IPS-18c (cell line): Measurements from ENCODE around the gene ORM2.

ENCODE experiments used
- H3K4me3 ChIP-seq: 2 replicates; pipeline ENCODE4 v1.7.0; 2013; ENCODE audit warnings: low read depth, mild to moderate bottlenecking, low read length, moderate library complexity; ENCODE audit not compliant: insufficient read depth
- H3K9me3 ChIP-seq: one replicate; pipeline ENCODE4 v1.6.1; 2013; ENCODE audit warnings: mild to moderate bottlenecking, low read length, moderate library complexity; ENCODE audit not compliant: control insufficient read depth, insufficient read depth

Gene ORM2

GRCh38 chr9:114350636-114351401, 21.1 kb downstream of the ORM2 start:
- Histone ChIP-seq H3K4me3 (no peak overlapping the region), H3K9me3 (no peaks in the 10 kb centered on the region)

- Histone ChIP-seq H3K4me3 (no peak overlapping the region), H3K9me3 (no peaks in the 10 kb centered on the region)
These were observed 22.3 kb downstream of the ORM2 start for GRCh38 chr9:114351932-114352331.

DNA sequence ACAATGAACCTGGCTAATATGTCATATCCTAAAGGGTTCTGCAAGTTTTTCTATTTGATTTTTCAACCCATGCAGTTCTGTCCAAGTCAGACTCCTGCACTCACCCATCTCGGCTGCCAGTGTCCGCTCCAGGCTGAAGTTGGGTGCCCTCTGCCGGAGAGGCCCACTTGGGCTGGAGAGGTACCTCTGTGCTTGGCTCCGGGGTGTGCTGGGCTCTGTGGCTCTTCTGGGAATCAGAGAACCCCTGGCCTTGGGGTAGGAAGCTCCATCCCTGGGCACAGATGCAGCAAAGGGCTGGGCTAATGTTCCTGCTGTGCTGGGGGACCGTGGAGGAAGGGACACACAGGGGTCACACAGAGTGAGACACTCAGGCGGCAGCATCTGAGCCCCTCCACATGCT, 26.2 kb downstream of the ORM2 start:
- Histone ChIP-seq H3K9me3 (no peaks in the 10 kb centered on the region), H3K4me3 (no peak overlapping the region)

DNA sequence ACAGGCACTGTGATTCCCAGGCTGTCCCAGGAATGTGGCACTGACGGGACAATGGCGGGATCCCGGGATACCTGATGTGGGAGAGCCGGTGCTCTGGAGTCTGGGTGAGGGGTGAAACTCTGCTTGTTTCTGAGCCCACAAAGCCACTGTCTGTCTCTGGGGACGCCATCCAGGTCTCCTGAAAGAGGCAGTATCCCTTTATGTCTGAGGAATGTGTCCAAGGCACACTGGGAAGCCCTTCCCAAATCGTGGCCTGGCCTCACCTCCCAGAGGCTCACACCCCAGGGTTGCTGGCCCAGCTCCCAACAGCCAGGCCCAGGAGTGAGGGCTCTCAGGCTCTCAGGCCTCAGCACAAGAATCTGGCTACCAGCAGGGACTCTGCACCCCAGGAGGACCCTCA, 27.1 kb downstream of the ORM2 start:
- no peak overlapping the region for H3K4me3 ChIP-seq
- H3K9me3 ChIP-seq: no peaks in the 10 kb centered on the region

DNA sequence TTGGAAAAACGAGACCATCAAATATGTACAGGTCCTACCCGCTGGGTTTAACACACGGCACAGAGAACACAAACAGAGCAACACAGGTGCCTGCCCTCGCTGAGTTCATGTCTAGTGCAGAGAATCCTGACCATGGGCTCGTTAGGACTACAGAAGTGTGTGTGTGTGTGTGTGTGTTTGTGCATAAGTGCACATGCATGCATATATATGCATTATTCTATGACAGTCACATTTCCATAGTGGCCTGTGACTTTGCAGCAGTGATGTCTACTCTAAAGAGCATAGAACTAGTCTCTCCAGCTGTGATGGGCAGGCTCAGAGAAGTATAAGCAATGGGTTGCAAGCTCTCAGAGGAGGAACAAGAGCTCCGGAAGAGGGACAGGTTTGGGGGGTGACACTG, 27.7 kb downstream of the ORM2 start:
- no peaks in the 10 kb centered on the region for H3K9me3 ChIP-seq
- H3K4me3 ChIP-seq: no peak overlapping the region

GRCh38 chr9:114357911-114358328, 28.3 kb downstream of the ORM2 start:
- Histone ChIP-seq H3K4me3 (no peak overlapping the region), H3K9me3 (no peaks in the 10 kb centered on the region)

DNA sequence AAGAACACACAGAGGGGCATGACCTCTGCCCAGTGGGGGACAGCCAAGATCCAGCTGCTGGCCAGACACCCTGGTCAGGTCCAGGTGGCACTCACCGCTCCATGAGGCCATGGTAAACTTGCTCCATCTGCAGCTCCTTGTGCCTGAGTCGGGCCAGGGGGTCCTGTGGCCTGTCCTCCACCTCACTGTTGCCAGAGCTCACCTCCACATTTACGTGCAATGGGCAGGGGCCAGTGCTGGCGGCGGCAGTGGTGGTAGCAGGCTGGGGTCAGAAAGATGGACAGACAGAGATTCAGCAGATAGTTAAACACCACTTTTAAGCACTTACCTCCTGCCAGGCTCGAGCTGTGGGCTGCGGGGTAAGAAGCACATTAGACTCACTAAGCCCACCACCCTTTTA, 30.1 kb downstream of the ORM2 start:
- H3K4me3 ChIP-seq: no peak overlapping the region
- no peaks in the 10 kb centered on the region for H3K9me3 ChIP-seq

DNA sequence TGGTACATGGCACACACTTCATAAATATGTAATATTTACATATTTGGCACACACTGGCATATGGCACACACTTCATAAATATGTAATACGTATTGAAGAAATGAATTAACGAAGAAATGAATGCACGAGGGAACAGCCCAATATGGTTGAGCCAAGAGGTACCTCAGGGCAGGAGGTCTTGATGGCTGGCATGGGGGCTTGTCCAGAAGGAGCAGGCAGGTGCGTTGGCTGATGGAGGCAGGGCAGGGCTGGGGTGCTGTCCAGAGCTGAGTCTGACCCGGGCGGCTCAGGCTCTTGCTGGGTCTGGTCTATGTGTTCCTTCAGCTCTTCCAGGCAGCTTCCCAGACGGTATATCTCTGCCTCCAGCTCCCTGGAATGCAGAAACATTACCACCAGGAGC, 31.9 kb downstream of the ORM2 start:
- H3K4me3 ChIP-seq: no peak overlapping the region
- H3K9me3 ChIP-seq: no peaks in the 10 kb centered on the region

GRCh38 chr9:114362394-114362793, 32.7 kb downstream of the ORM2 start:
- Histone ChIP-seq H3K4me3 (no peak overlapping the region), H3K9me3 (no peaks in the 10 kb centered on the region)

- Histone ChIP-seq H3K4me3 (no peak overlapping the region), H3K9me3 (no peaks in the 10 kb centered on the region)
These were observed 33.8 kb downstream of the ORM2 start for GRCh38 chr9:114363424-114363823.

- H3K4me3 ChIP-seq: no peak overlapping the region
- no peaks in the 10 kb centered on the region for H3K9me3 ChIP-seq
These were observed 34.7 kb downstream of the ORM2 start for GRCh38 chr9:114364134-114365041.

GRCh38 chr9:114365194-114365593, 35.5 kb downstream of the ORM2 start:
- no peaks in the 10 kb centered on the region for H3K9me3 ChIP-seq
- H3K4me3 ChIP-seq: no peak overlapping the region

DNA sequence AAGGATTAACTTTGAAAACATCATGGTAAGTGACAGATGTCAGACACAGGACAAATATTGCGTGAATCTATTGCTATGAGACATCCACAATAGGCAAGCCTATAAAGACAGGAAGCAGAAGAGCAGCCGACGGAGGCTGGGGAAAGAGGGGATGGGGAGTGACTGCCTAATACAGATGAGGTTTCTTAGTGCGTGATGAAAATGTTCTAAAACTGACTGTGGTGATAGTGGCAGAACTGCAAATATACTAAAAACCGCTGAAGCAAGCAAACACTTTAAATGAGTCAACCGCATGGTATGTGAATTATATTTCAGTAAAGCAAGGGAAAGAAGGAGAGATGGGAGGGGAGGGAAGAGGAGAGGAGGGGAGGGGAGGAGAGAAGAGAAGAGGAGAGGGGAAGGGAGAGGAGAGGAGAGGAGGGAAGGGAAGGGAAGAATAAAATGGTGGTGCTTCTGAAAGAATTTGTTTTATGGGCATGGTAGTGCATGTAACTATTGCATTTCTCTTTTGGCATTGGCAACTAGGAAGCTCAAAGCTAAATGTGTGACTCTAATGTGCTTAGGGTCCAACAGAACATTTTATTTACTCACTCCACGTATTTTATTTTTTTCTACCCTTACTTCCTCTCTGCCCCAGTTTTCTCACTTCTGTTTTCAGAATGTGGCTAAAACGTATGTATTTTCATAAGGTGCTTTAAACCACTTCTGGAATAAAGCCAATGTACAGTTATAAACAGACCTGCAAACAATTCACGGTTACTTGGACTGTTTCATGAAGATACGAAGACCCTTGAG, 36.9 kb downstream of the ORM2 start:
- Histone ChIP-seq H3K9me3 (no peaks in the 10 kb centered on the region), H3K4me3 (no peak overlapping the region)

DNA sequence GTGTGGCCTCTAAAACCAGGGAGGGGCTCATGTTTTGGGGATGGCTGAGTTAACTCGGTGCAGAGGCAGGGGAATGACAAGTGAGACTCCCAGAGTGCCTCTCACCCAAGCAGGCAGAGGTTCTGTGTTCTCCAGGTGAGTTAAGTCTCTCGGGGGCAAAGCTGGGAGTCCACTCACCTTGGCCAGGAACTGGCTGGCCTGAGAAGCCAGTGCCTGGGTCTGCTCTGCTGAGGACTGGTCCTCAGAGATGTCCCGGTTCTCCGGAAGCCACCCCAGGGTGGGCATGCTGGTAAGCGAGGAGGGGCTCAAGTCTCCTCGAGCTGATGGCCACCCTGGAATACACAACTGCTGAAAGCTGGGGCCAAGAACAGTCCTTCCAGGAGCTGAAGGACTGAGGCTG, 37.7 kb downstream of the ORM2 start:
- H3K9me3 ChIP-seq: no peaks in the 10 kb centered on the region

DNA sequence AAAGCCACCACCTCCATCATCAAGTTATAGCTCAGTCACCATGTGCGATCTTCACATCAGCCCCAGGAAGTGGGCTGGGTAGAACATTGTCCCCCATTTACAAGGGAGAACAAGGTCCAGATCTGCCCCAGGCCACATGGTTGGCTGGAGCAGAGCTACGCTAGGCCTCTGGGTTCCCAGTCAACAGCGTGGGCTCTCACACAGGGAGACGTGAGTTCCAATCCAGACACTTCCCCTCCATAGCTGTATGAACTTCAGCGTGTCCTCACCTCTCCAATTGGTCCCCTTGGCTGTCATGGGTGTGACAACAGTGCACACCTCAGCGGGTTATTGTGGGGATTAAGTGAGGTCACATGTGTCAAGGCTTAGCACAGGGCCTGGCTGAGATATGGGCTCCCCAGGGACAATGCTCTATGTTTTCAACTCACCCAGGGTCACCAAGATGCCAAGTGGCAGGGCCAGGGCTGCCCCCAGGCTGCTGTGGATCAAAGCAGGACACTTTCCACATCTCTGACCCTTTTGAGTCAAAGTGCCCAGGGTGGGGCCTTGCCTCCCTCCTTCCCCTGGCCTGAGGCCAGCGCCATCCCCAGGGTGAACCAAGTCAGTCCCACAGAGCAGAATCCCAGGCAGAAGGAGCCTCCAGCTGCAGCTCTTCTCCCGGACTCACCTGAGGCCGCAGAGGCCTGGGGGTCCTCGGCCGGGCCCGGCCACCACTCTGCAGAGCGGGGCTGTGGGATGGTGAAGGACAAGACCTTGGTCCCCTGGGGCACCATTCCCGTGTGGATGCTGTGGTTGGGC, 38.3 kb downstream of the ORM2 start:
- H3K9me3 ChIP-seq: no peaks in the 10 kb centered on the region
- H3K4me3 ChIP-seq: no peak overlapping the region

More for the DNA sequence above, 37.7 kb downstream of the ORM2 start:
- H3K4me3 ChIP-seq: no peak overlapping the region

GRCh38 chr9:114369216-114370130, 39.8 kb downstream of the ORM2 start:
- no peaks in the 10 kb centered on the region for H3K9me3 ChIP-seq
- no peak overlapping the region for H3K4me3 ChIP-seq
